Fibroblast of mammary gland (primary cell): ENCODE measurements around the gene RAI14.

Source experiments
- DNase-seq: peaks from one replicate; pipeline ENCODE4 v3.0.0-alpha.2; 2010; ENCODE audit warnings: low read depth
- H3K4me3 ChIP-seq: 2 replicates; pipeline ENCODE4 v1.5.1; 2011; ENCODE audit warnings: low read depth, mild to moderate bottlenecking, low read length, moderate library complexity; ENCODE audit not compliant: control insufficient read depth
- TF ChIP-seq, protein P1 (sequence below): conservative IDR thresholded peaks from 2 replicates; pipeline ENCODE4 v1.5.1; 2011; ENCODE audit warnings: low read depth, low read length, inconsistent platforms; ENCODE audit not compliant: control insufficient read depth, insufficient read depth

The RAI14 gene

GRCh38 chr5:34639852-34640626 lies 16.1 kb upstream of the RAI14 start:
- H3K4me3 ChIP-seq, result no peak overlapping the region
- TF ChIP-seq, protein P1, sequence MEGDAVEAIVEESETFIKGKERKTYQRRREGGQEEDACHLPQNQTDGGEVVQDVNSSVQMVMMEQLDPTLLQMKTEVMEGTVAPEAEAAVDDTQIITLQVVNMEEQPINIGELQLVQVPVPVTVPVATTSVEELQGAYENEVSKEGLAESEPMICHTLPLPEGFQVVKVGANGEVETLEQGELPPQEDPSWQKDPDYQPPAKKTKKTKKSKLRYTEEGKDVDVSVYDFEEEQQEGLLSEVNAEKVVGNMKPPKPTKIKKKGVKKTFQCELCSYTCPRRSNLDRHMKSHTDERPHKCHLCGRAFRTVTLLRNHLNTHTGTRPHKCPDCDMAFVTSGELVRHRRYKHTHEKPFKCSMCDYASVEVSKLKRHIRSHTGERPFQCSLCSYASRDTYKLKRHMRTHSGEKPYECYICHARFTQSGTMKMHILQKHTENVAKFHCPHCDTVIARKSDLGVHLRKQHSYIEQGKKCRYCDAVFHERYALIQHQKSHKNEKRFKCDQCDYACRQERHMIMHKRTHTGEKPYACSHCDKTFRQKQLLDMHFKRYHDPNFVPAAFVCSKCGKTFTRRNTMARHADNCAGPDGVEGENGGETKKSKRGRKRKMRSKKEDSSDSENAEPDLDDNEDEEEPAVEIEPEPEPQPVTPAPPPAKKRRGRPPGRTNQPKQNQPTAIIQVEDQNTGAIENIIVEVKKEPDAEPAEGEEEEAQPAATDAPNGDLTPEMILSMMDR, result no peak
- DNase-seq, result no peak

GRCh38 chr5:34648039-34648839 lies 7.9 kb upstream of the RAI14 start:
- H3K4me3 ChIP-seq, result no peak overlapping the region
- TF ChIP-seq, protein P1, result no peak
- DNase-seq, result no peak

- TF ChIP-seq, protein P1, result no peak
- no peak for DNase-seq
- H3K4me3 ChIP-seq, result no peak overlapping the region
Observed at GRCh38 chr5:34648840-34649158, 7.3 kb upstream of the RAI14 start.

GRCh38 chr5:34651791-34652190 lies 4.3 kb upstream of the RAI14 start:
- no peak overlapping the region for H3K4me3 ChIP-seq
- TF ChIP-seq, protein P1, result no peak
- DNase-seq, result no peak

- no peak for DNase-seq
- no peak overlapping the region for H3K4me3 ChIP-seq
- TF ChIP-seq, protein P1, result no peak
Observed at GRCh38 chr5:34652466-34652865, 3.7 kb upstream of the RAI14 start.

DNA sequence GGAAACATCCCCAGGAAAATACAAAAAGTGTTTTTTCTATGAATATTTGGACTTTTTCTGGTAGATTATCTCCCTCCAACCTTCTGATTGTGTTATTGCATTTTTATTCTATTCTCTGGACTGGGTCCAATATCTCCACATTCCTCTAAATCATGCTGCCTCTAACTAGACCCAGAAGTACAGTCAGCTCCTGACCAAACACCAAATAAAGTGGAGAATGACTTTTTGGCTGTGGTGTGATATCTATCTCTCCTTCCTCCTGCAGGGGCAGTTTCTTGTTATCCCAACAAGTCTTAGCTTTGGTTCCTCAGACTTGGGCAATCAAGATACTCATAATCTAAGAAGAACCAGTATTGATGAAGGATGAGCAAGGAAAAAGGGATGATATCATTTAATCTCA lies 3.2 kb upstream of the RAI14 start:
- TF ChIP-seq, protein P1, result no peak
- peak; percentile 64 for DNase-seq
- no peak overlapping the region for H3K4me3 ChIP-seq
